Suprapubic skin (tissue), 4 donors: ENCODE measurements around the gene DSCAM.
"Not testable (repeated sequence)": the region's sequence is repeated elsewhere in the genome, so short reads cannot be mapped to it uniquely, and the experiment has no call there.

Experiments
- CTCF ChIP-seq, 2 donors: fragments of 200-600 bp in 1 of 2; fragments of 450-650 bp in 1 of 2; sonication (generic) in 1 of 2; IDR thresholded peaks; one replicate each; pipeline ENCODE4 v1.5.1; 2016 to 2019; ENCODE audit warnings: antibody characterized with exemption in 2 of 2, mild to moderate bottlenecking in 1 of 2, moderate library complexity in 1 of 2
- EP300 ChIP-seq: sonication (generic); formaldehyde crosslinking; IDR thresholded peaks from one replicate; pipeline ENCODE4 v1.6.1; 2017; ENCODE audit warnings: antibody characterized with exemption
- POLR2A ChIP-seq, 2 donors: fragments of 450-650 bp; IDR thresholded peaks; one replicate each; pipeline ENCODE4 v1.6.1; 2017; ENCODE audit warnings: antibody characterized with exemption in 2 of 2, mild to moderate bottlenecking in 2 of 2, moderate library complexity in 2 of 2
- POLR2AphosphoS5 ChIP-seq, 3 donors: sonication (generic); formaldehyde crosslinking; IDR thresholded peaks; one replicate each; pipeline ENCODE4 v1.6.1; 2017; ENCODE audit warnings: antibody characterized with exemption in 3 of 3

DNA sequence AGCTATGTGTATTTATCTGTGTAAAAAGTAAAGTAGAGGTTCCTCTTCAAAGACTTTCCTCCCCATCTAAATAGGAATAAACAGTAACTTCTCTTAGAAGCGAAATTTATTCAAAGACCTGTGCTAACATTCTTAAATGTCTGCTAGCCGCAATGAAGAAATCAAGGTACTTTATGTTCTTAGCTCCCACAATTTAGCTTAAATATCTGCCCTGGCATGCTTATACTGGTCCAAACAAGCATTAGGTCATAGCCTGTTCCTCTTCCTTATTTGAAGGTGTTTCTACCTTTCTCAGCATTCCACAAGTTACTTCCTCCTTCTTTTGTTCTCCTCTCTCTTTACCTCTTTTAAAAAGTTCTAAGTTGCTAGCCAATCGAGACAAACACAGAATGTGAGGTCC is 588.5 kb downstream of the DSCAM start:
- not testable (repeated sequence) for TF ChIP-seq CTCF (IDR thresholded peaks at IDR 0.05); EP300; POLR2AphosphoS5 (IDR thresholded peaks at IDR 0.05); POLR2A (IDR thresholded peaks at IDR 0.05)
